Measurements from ENCODE around the gene RIT1. TPM values are rescaled to one million over a fixed set of nuclear protein-coding genes. Genes with fewer than 3 reads are reported as not detected.

Gene RIT1
- total RNA-seq, 4 donors from 2014 or later, result 9.6 to 16.8 (median 15.2) TPM

DNA sequence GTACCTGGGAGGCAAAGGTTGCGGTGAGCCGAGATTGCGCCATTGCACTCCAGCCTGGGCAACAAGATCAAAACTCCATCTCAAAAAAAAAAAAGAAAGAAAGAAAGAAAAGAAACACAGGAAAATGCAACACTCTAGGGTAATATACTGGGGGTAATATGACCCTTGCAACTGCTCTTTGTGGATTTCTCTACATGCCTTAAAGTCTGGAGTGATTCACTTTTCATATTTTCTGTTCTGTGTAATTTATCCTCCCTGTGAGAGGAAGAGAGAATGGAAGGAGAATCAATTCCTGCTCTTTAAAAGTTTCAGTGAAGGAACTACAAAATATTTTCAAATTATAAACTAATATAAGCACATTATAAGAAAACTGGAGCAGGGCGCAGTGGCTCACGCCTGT lies 22.7 kb downstream of the RIT1 start:
- intact Hi-C loops (cut with DNase I; ENCODE audit: low total_unique reads) (no loop called here), in situ Hi-C loops (cut with MboI; ENCODE audit: low sequenced_read_pairs in 4 of 4) (no loop called here)
- ATAC-seq, result no peak
- Histone ChIP-seq H3K4me1 (peaks cover 4 to 6% of the 10 kb centered on the region in 2 donors), H3K4me3 (no peak overlapping the region), H3K36me3 (no peaks in the 10 kb centered on the region), H3K27me3 (no peaks in the 10 kb centered on the region), H3K9me3 (no peaks in the 10 kb centered on the region), H3K27ac (no peak overlapping the region)
- DNase-seq, result no peak
- TF ChIP-seq POLR2A (IDR thresholded peaks at IDR 0.05), result no peak
- TF ChIP-seq, protein P1, sequence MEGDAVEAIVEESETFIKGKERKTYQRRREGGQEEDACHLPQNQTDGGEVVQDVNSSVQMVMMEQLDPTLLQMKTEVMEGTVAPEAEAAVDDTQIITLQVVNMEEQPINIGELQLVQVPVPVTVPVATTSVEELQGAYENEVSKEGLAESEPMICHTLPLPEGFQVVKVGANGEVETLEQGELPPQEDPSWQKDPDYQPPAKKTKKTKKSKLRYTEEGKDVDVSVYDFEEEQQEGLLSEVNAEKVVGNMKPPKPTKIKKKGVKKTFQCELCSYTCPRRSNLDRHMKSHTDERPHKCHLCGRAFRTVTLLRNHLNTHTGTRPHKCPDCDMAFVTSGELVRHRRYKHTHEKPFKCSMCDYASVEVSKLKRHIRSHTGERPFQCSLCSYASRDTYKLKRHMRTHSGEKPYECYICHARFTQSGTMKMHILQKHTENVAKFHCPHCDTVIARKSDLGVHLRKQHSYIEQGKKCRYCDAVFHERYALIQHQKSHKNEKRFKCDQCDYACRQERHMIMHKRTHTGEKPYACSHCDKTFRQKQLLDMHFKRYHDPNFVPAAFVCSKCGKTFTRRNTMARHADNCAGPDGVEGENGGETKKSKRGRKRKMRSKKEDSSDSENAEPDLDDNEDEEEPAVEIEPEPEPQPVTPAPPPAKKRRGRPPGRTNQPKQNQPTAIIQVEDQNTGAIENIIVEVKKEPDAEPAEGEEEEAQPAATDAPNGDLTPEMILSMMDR (IDR thresholded peaks at IDR 0.05 in 4 of 5, conservative IDR thresholded peaks at IDR 0.05 in 1 of 5), result no peak

DNA sequence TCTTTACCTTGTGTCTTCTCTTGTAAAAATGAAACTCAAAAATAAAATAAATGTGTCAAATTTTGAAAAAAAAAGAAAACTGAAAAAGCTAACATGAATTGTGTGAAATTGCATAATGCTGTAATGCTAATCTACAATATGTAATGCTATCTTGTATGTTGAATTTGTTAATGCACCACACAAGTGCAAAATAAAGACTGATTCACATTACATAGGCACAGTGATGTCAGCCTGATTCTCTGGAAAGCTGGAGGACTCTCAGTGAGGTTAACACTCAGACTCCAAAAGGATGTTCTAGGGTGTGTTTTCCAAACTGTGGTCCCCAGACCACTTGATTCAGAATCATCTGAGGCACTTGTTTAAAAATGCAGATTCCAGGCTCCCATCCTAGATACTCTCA lies 26.2 kb downstream of the RIT1 start:
- no peaks in the 10 kb centered on the region for H3K9me3 ChIP-seq
- intact Hi-C loops (cut with DNase I; ENCODE audit: low total_unique reads), result loop anchor here (2.0 kb wide), 1 partner anchor 54 kb away; no protein-coding TSS in a partner anchor
- DNase-seq, result no peak
- TF ChIP-seq, protein P1 (IDR thresholded peaks at IDR 0.05 in 4 of 5, conservative IDR thresholded peaks at IDR 0.05 in 1 of 5), result no peak
- TF ChIP-seq POLR2A (IDR thresholded peaks at IDR 0.05), result no peak
- in situ Hi-C loops (cut with MboI; ENCODE audit: low sequenced_read_pairs in 4 of 4), result no loop called here
- no peak overlapping the region for H3K4me3 ChIP-seq
- H3K27ac ChIP-seq, result no peak overlapping the region
- no peaks in the 10 kb centered on the region for H3K27me3 ChIP-seq
- no peaks in the 10 kb centered on the region for H3K36me3 ChIP-seq
- no peak for ATAC-seq
- no peaks in the 10 kb centered on the region for H3K4me1 ChIP-seq

DNA sequence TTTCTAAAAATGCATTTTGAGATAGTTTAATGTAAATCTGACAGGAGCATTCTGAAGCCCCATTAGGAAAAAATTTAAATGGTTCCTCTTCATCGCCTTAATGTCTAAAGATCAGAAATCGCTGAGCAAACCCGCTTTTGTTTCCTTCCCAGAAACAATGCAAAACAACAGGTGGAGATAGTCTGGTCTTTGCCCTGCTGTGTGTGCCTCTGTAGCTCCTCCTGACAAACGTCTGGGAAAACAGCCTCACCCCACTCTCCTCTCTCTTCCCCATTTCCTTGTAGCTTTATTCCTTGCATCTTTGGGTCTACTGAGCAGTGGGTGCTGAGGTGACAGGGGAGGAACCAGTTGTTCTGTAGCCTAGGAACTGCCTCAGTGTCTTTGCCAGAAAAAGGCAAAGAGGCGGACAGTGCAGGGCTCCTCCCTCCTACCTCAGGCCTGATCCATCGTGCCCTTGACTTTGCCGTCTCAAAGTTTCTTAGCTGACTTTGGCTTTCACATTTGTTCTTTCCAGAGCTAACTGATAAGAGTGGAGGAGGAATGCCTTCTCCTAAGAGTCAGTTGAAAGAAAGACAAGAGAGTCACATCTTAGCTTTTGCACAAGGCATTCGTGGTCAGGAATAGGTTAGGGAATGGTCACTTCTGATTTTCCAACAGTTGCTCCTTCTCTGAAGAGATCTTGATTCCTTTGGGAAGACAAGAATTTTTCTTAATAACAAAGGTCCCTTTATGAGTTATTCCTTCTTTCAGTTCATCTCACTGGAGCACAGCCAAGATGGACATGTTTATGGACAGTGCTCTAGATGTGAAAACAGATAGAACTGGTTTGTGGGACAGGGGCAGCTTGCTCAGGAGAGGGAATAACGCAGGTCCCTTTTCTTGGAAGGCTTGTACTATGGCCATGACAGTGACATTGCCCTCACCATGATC lies 26.9 kb downstream of the RIT1 start:
- intact Hi-C loops (cut with DNase I; ENCODE audit: low total_unique reads), result loop anchor here (2.0 kb wide), 1 partner anchor 53 kb away; no protein-coding TSS in a partner anchor
- H3K9me3 ChIP-seq, result no peaks in the 10 kb centered on the region
- no peaks in the 10 kb centered on the region for H3K36me3 ChIP-seq
- no peak overlapping the region for H3K4me3 ChIP-seq
- in situ Hi-C loops (cut with MboI; ENCODE audit: low sequenced_read_pairs in 4 of 4), result no loop called here
- no peak for DNase-seq
- no peak for ATAC-seq
- TF ChIP-seq, protein P1 (IDR thresholded peaks at IDR 0.05 in 4 of 5, conservative IDR thresholded peaks at IDR 0.05 in 1 of 5), result no peak
- no peak for TF ChIP-seq POLR2A (IDR thresholded peaks at IDR 0.05)
- no peaks in the 10 kb centered on the region for H3K4me1 ChIP-seq
- no peaks in the 10 kb centered on the region for H3K27me3 ChIP-seq
- no peak overlapping the region for H3K27ac ChIP-seq

DNA sequence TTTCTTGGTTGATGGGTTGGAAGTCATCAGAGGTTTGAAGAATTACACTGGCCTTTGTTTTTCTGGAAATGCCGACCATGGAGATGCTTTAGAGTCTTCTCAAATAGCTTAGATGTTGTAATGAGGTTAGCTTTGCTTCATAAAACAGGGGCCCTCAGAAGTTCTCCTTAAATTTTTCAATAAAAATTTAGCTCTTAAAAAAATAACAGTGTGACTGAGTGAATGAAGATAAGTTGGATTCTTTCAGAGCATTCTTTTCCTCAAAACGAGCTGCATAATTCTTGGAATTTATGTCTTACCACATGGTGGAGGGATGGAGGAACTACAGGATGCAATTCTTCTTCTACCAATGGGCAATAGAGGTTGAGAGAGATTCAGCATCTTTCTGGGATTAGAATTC lies 28.4 kb downstream of the RIT1 start:
- Histone ChIP-seq H3K27me3 (no peaks in the 10 kb centered on the region), H3K9me3 (no peaks in the 10 kb centered on the region), H3K36me3 (no peaks in the 10 kb centered on the region), H3K4me3 (no peak overlapping the region), H3K27ac (no peak overlapping the region), H3K4me1 (no peaks in the 10 kb centered on the region)
- DNase-seq (no peak), ATAC-seq (no peak)
- TF ChIP-seq, protein P1 (IDR thresholded peaks at IDR 0.05 in 4 of 5, conservative IDR thresholded peaks at IDR 0.05 in 1 of 5), result no peak
- TF ChIP-seq POLR2A (IDR thresholded peaks at IDR 0.05), result no peak
- intact Hi-C loops (cut with DNase I; ENCODE audit: low total_unique reads) (no loop called here), in situ Hi-C loops (cut with MboI; ENCODE audit: low sequenced_read_pairs in 4 of 4) (no loop called here)
